H1 (cell line): ENCODE measurements around the gene PAXIP1.

ENCODE experiments used
- CEBPB ChIP-seq: IDR thresholded peaks from 2 replicates; pipeline ENCODE4 v1.6.1; 2012; ENCODE audit warnings: low read depth, low read length
- CREB1 ChIP-seq: IDR thresholded peaks from 2 replicates; pipeline ENCODE4 v1.6.1; 2012; ENCODE audit warnings: inconsistent platforms
- EZH2 ChIP-seq: fragments of 200-600 bp; sonication (generic); IDR thresholded peaks from 2 replicates; pipeline ENCODE4 v1.7.1; 2012; ENCODE audit warnings: low read depth, mild to moderate bottlenecking, moderate library complexity, low read length, inconsistent platforms; ENCODE audit not compliant: severe bottlenecking
- HDAC6 ChIP-seq: IDR thresholded peaks from one replicate; pipeline ENCODE4 v1.7.1; 2012; ENCODE audit warnings: low read depth, mild to moderate bottlenecking, inconsistent platforms, low read length, moderate library complexity
- POLR2AphosphoS5 ChIP-seq: IDR thresholded peaks from 2 replicates; pipeline ENCODE4 v1.6.1; 2011; ENCODE audit warnings: low read depth, low read length
- RAD21 ChIP-seq, 2 experiments: IDR thresholded peaks in 1 of 2; conservative IDR thresholded peaks in 1 of 2; 2 replicates each; pipeline ENCODE4 v1.6.1; 2011; ENCODE audit warnings: low read depth in 2 of 2, low read length in 2 of 2, improper control_type of control experiment in 1 of 2, inconsistent platforms in 1 of 2, mild to moderate bottlenecking in 1 of 2, moderate library complexity in 1 of 2
- RFX5 ChIP-seq: IDR thresholded peaks from 2 replicates; pipeline ENCODE4 v1.6.1; 2011; ENCODE audit warnings: low read depth, low read length, improper control_type of control experiment, borderline replicate concordance
- RNF2 ChIP-seq: fragments of 200-900, 300-1000 bp; sonication (generic); IDR thresholded peaks from 2 replicates; pipeline ENCODE4 v1.7.1; 2016; ENCODE audit warnings: borderline replicate concordance, low read depth, mild to moderate bottlenecking, antibody characterized with exemption, low read length; ENCODE audit not compliant: poor library complexity, severe bottlenecking; ENCODE audit errors: missing control alignments
- TF ChIP-seq, protein P1 (sequence below), 3 experiments: IDR thresholded peaks; 1 replicate in 2 of 3; 2 replicates in 1 of 3; pipeline versions ENCODE4 v1.5.1 to v1.6.1; 2011; ENCODE audit warnings: low read length in 3 of 3, mild to moderate bottlenecking in 3 of 3, inconsistent platforms in 2 of 3, low read depth in 1 of 3, moderate library complexity in 1 of 3; ENCODE audit not compliant: insufficient read depth in 1 of 3; ENCODE audit errors: control extremely low read depth in 1 of 3

DNA sequence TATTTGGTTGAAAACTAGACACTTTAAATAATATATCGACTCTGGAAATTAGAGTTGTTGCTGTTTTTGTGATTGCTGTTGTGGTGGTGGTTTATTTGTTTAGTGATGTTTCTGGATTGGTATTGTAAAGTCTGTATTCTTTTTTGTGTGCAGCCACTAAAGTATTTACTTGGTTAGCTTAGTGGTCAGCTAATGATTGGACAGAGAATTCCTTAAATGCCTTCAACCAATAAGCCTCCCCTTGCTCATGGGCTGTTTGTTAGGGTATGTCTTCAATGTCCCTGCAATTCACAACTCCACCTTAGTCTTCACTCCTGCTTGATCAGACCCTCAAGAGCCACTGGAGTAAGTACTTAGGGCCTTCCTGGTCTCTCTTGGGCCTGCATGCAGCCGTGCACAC lies 71.0 kb downstream of the PAXIP1 start:
- TF ChIP-seq, protein P1, sequence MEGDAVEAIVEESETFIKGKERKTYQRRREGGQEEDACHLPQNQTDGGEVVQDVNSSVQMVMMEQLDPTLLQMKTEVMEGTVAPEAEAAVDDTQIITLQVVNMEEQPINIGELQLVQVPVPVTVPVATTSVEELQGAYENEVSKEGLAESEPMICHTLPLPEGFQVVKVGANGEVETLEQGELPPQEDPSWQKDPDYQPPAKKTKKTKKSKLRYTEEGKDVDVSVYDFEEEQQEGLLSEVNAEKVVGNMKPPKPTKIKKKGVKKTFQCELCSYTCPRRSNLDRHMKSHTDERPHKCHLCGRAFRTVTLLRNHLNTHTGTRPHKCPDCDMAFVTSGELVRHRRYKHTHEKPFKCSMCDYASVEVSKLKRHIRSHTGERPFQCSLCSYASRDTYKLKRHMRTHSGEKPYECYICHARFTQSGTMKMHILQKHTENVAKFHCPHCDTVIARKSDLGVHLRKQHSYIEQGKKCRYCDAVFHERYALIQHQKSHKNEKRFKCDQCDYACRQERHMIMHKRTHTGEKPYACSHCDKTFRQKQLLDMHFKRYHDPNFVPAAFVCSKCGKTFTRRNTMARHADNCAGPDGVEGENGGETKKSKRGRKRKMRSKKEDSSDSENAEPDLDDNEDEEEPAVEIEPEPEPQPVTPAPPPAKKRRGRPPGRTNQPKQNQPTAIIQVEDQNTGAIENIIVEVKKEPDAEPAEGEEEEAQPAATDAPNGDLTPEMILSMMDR (IDR thresholded peaks at IDR 0.05; ENCODE audit: control extremely low read depth in 1 of 3, insufficient read depth in 1 of 3, low read depth in 1 of 3, low read length in 3 of 3) = no peak
- no peak for TF ChIP-seq HDAC6
- no peak for TF ChIP-seq RAD21 (IDR thresholded peaks at IDR 0.05 in 1 of 2, conservative IDR thresholded peaks at IDR 0.05 in 1 of 2; ENCODE audit: low read depth in 2 of 2, low read length in 2 of 2)
- TF ChIP-seq CREB1 = no peak
- no peak for TF ChIP-seq RNF2
- no peak for TF ChIP-seq RFX5
- TF ChIP-seq EZH2 = no peak
- TF ChIP-seq CEBPB = no peak
- no peak for TF ChIP-seq POLR2AphosphoS5
